Sigmoid colon (tissue), 7 donors: ENCODE data around the gene ARHGEF37. TPM values are rescaled to one million over a fixed set of nuclear protein-coding genes. Genes with fewer than 3 reads are reported as not detected.

Source experiments
- DNase-seq: peaks from one replicate; pipeline ENCODE4 v3.0.0-alpha.2; 2019
- H3K27ac ChIP-seq, 4 donors: fragments of 200-600 bp; sonication (generic); one replicate each; pipeline ENCODE4 v1.5.1; 2016 to 2019; ENCODE audit warnings: mild to moderate bottlenecking in 1 of 4
- H3K27me3 ChIP-seq, 3 donors: fragments of 200-600 bp; sonication (generic); one replicate each; pipeline ENCODE4 v1.5.1; 2019; ENCODE audit warnings: mild to moderate bottlenecking in 1 of 3
- H3K36me3 ChIP-seq, 4 donors: fragments of 200-600 bp; sonication (generic); one replicate each; pipeline ENCODE4 v1.5.1; 2016 to 2019
- H3K4me1 ChIP-seq, 4 donors: fragments of 200-600 bp; sonication (generic); one replicate each; pipeline ENCODE4 v1.5.1; 2017 to 2019
- H3K4me3 ChIP-seq, 4 donors: fragments of 200-600 bp; sonication (generic); one replicate each; pipeline ENCODE4 v1.5.1; 2017 to 2019; ENCODE audit warnings: mild to moderate bottlenecking in 2 of 4, moderate library complexity in 1 of 4
- H3K9me3 ChIP-seq, 4 donors: fragments of 200-600 bp in 3 of 4; sonication (generic) in 3 of 4; one replicate each; pipeline versions ENCODE4 v1.5.1 to v1.6.1; 2013 to 2019
- CTCF ChIP-seq, 4 experiments: fragments of 450-650 bp in 3 of 4; fragments of 200-600 bp in 1 of 4; IDR thresholded peaks; one replicate each; pipeline ENCODE4 v1.5.1; 2016 to 2019; ENCODE audit warnings: antibody characterized with exemption in 4 of 4, mild to moderate bottlenecking in 3 of 4, moderate library complexity in 2 of 4
- EP300 ChIP-seq, 4 donors: sonication (generic); formaldehyde crosslinking; IDR thresholded peaks; one replicate each; pipeline ENCODE4 v1.6.1; 2017; ENCODE audit warnings: antibody characterized with exemption in 4 of 4
- POLR2A ChIP-seq, 2 donors: fragments of 450-650 bp; IDR thresholded peaks; one replicate each; pipeline ENCODE4 v1.6.1; 2016; ENCODE audit warnings: antibody characterized with exemption in 2 of 2, mild to moderate bottlenecking in 2 of 2, moderate library complexity in 2 of 2
- POLR2AphosphoS5 ChIP-seq, 4 donors: sonication (generic); formaldehyde crosslinking; IDR thresholded peaks; one replicate each; pipeline ENCODE4 v1.6.1; 2017; ENCODE audit warnings: antibody characterized with exemption in 4 of 4
- WGBS, 2 donors: extraction: QIAGEN DNeasy Blood & Tissue Kit; methylation state at CpG; one replicate each; pipeline ENCODE4 v1.1.7; 2013; 5-methylcytosine and 5-hydroxymethylcytosine counted together
- intact Hi-C: fragments of 100-400 bp; cut with DNase I; formaldehyde crosslinking; loops from one replicate; pipeline ENCODE4 v1.15.1; 2023
- polyA plus RNA-seq, 3 donors: library from polyadenylated mRNA; stranded (reverse); fragments of 200-250 nt; gene quantifications; one replicate each; pipeline ENCODE4 v1.2.3, GENCODE V29; 2013
- total RNA-seq, 4 donors: library from RNA; depleted of rRNA; stranded (reverse); fragments of >200 nt; gene quantifications; one replicate each; pipeline ENCODE4 v1.1.0, GENCODE V29; 2016
- donor health status: healthy with polysubstance abuse.
- donor health status: Bipolar disorder and iron deficiency.
- donor health status: healthy.

ARHGEF37 gene
- total and polyA plus RNA-seq, 7 donors = 4.8 to 51.0 (median 23.5) TPM

DNA sequence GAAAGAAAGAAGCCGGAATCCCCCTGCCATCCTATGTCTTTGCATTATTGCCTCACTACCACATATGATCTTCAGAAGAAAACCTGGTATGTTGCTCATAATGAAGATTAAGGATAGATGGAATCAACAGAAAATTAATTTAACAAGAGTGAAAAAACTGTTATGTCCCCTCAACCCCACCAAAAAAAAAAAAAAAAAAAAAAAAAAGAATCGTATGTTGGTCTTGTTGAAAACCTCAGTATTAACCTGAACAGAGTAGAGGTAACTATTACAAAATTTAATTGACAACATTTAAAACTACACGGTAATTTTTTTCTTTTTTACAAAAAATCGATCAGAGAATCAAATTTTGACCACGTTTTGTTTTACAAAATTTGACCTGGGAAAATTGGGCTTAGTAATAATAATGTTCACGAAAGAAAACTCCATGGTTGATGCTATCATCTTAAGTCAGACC, 29.2 kb upstream of the ARHGEF37 start:
- no peak for TF ChIP-seq EP300 (IDR thresholded peaks at IDR 0.05)
- no peak for TF ChIP-seq POLR2AphosphoS5 (IDR thresholded peaks at IDR 0.05)
- no peak for TF ChIP-seq POLR2A (IDR thresholded peaks at IDR 0.05)
- peak in 1 of 4 experiments; percentile 23 for TF ChIP-seq CTCF (IDR thresholded peaks at IDR 0.05)
- H3K27ac ChIP-seq = peak overlapping the region; percentile 99 to 100 (median 100)
- peak overlapping the region; percentile 34 to 99 (median 95) for H3K4me3 ChIP-seq
- 20 to 30% methylated on average over 6 of the region's 6 CpGs for WGBS, 2 donors
- DNase-seq = no peak
- H3K27me3 ChIP-seq = no peaks in the 10 kb centered on the region
- H3K36me3 ChIP-seq = peaks cover 0 to 19% (median 0%) of the 10 kb centered on the region in 4 donors
- H3K9me3 ChIP-seq = no peaks in the 10 kb centered on the region
- H3K4me1 ChIP-seq = peaks cover 0 to 28% (median 24%) of the 10 kb centered on the region in 4 donors
- intact Hi-C loops = loop anchor here (2.0 kb wide), 1 partner anchor 109 kb away; no protein-coding TSS in a partner anchor

DNA sequence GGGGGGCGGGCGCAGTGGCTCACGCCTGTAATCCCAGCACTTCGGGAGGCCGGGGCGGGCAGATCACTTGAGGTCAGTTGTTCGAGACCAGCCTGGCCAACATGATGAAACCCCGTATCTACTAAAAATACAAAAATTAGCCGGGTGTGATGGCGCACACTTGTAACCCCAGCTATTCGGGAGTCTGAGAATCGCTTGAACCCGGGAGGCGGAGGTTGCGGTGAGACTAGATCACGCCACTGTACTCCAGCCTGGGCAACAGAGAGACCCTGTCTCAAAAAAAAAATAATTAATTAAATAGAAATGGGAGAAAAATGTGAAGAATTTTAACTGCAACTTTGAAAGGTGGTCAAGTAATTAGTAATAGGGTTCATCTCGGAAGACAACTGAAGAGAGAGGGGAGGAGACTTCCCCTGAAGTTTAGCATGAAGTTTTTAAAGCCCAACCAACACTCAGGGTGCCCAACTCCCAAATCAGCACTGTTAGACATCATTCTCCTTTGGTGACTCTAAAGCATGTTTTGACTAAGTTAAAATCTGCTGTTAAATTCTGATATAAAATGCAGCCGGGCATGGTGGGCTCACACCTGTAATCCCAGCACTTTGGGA, 28.6 kb upstream of the ARHGEF37 start:
- WGBS, 2 donors = 93 to 95% methylated on average over 18 of the region's 18 CpGs
- no peaks in the 10 kb centered on the region for H3K9me3 ChIP-seq
- TF ChIP-seq EP300 (IDR thresholded peaks at IDR 0.05) (no peak), POLR2AphosphoS5 (IDR thresholded peaks at IDR 0.05) (no peak), POLR2A (IDR thresholded peaks at IDR 0.05) (no peak), CTCF (IDR thresholded peaks at IDR 0.05) (no peak)
- intact Hi-C loops = loop anchor here (2.0 kb wide), 1 partner anchor 110 kb away; no protein-coding TSS in a partner anchor
- H3K36me3 ChIP-seq = peaks cover 0 to 16% (median 0%) of the 10 kb centered on the region in 4 donors
- H3K4me1 ChIP-seq = peaks cover 0 to 22% (median 19%) of the 10 kb centered on the region in 4 donors
- peak overlapping the region; percentile 99 to 100 (median 100) for H3K27ac ChIP-seq
- H3K4me3 ChIP-seq = no peak overlapping the region
- H3K27me3 ChIP-seq = no peaks in the 10 kb centered on the region
- DNase-seq = no peak

GRCh38 chr5:149559706-149560105, 21.6 kb upstream of the ARHGEF37 start:
- Histone ChIP-seq H3K27ac (peak overlapping the region in 2 of 4 donors; percentile 90 to 91), H3K4me1 (peaks cover 0 to 39% (median 38%) of the 10 kb centered on the region in 4 donors), H3K36me3 (no peaks in the 10 kb centered on the region), H3K9me3 (no peaks in the 10 kb centered on the region), H3K4me3 (no peak overlapping the region), H3K27me3 (no peaks in the 10 kb centered on the region)
- TF ChIP-seq POLR2A (IDR thresholded peaks at IDR 0.05) (no peak), POLR2AphosphoS5 (IDR thresholded peaks at IDR 0.05) (no peak), EP300 (IDR thresholded peaks at IDR 0.05) (no peak), CTCF (IDR thresholded peaks at IDR 0.05) (no peak)
- 75 to 86% methylated on average over 2 of the region's 2 CpGs for WGBS, 2 donors
- intact Hi-C loops = loop anchor here (5.0 to 10.0 kb wide), 2 partner anchors 192 to 415 kb away; partner anchors contain the start of gene ABLIM3
- no peak for DNase-seq

GRCh38 chr5:149561848-149562247, 19.4 kb upstream of the ARHGEF37 start:
- H3K4me3 ChIP-seq = peak overlapping the region in 1 of 4 donors; percentile 10

More at GRCh38 chr5:149561848-149562247, 19.4 kb upstream of the ARHGEF37 start:
- H3K4me1 ChIP-seq = peaks cover 0 to 43% (median 38%) of the 10 kb centered on the region in 4 donors
- no peaks in the 10 kb centered on the region for H3K36me3 ChIP-seq
- intact Hi-C loops = loop anchor here (5.0 to 10.0 kb wide), 2 partner anchors 195 to 417 kb away; partner anchors contain the start of gene ABLIM3
- DNase-seq = no peak
- WGBS, 2 donors = 52 to 58% methylated on average over 2 of the region's 2 CpGs
- H3K9me3 ChIP-seq = no peaks in the 10 kb centered on the region
- H3K27me3 ChIP-seq = no peaks in the 10 kb centered on the region
- TF ChIP-seq EP300 (IDR thresholded peaks at IDR 0.05) = peak in 2 of 4 donors; percentile 27 to 59
- no peak for TF ChIP-seq POLR2A (IDR thresholded peaks at IDR 0.05)
- no peak for TF ChIP-seq CTCF (IDR thresholded peaks at IDR 0.05)
- peak in 2 of 4 donors; percentile 58 to 84 for TF ChIP-seq POLR2AphosphoS5 (IDR thresholded peaks at IDR 0.05)
- H3K27ac ChIP-seq = peak overlapping the region; percentile 78 to 91 (median 84)
